A549 (cell line): Measurements from ENCODE around the gene CREB5. TPM values are rescaled to one million over a fixed set of nuclear protein-coding genes. Genes with fewer than 3 reads are reported as not detected.

Experiments
- ATAC-seq, 2 experiments: fragments of 200-7000 bp in 1 of 2; fragments of >200 bp in 1 of 2; cut with Nextera tagmentation in 1 of 2; cut with Tn5 transposase in 1 of 2; 3 replicates each; pipeline versions ENCODE4 v1.8.0 to v1.9.1; 2018 to 2020; ENCODE audit warnings: mild to moderate bottlenecking in 1 of 2, moderate library complexity in 1 of 2
- CTCF ChIA-PET: fragments of 300-600 bp; sonication (Branson Sonifier 250); formaldehyde crosslinking; extraction: SDS; loops from one replicate; lab custom pipeline; 2021; ENCODE audit warnings: antibody characterized with exemption, inconsistent platforms; lab: Yijun Ruan, JAX
- POLR2A ChIA-PET: fragments of 350-600 bp; formaldehyde crosslinking; extraction: SDS; loops from one replicate; lab custom pipeline; 2021; ENCODE audit warnings: antibody characterized with exemption, inconsistent platforms; lab: Yijun Ruan, JAX
- DNase-seq, 2 experiments: peaks; one replicate each; pipeline versions ENCODE4 v3.0.0 to v3.0.0-alpha.2; 2011 to 2016; ENCODE audit warnings: low read depth in 1 of 2, low spot score in 1 of 2
- FAIRE-seq: peaks from 2 replicates; lab custom pipeline; 2011; peaks lifted over from hg19 to GRCh38; lab: Jason Lieb, UNC
- H3K27ac ChIP-seq, 2 experiments: fragments of >200 bp; sonication (Bioruptor Twin); formaldehyde crosslinking; 3 replicates each; pipeline ENCODE4 v1.5.1; 2016 to 2017
- H3K4me1 ChIP-seq: fragments of >200 bp; sonication (Bioruptor Twin); formaldehyde crosslinking; 3 replicates; pipeline ENCODE4 v1.6.1; 2016
- H3K4me2 ChIP-seq: fragments of >200 bp; sonication (Bioruptor Twin); formaldehyde crosslinking; 3 replicates; pipeline ENCODE4 v1.6.1; 2016
- H3K4me3 ChIP-seq: fragments of >200 bp; sonication (Bioruptor Twin); formaldehyde crosslinking; 3 replicates; pipeline ENCODE4 v1.5.1; 2016
- H3K9me3 ChIP-seq: fragments of >200 bp; sonication (Bioruptor Twin); formaldehyde crosslinking; 3 replicates; pipeline ENCODE4 v1.6.1; 2016
- CBX8 ChIP-seq: fragments of 200-600 bp; sonication (generic); IDR thresholded peaks from 2 replicates; pipeline ENCODE4 v1.6.1; 2016
- CHD2 ChIP-seq: fragments of 150-350 bp; IDR thresholded peaks from 2 replicates; pipeline ENCODE4 v1.6.1; 2014; ENCODE audit warnings: low read length; ENCODE audit not compliant: partially characterized antibody
- CHD4 ChIP-seq: fragments of 200-600 bp; sonication (generic); IDR thresholded peaks from 2 replicates; pipeline ENCODE4 v1.6.1; 2016; ENCODE audit warnings: antibody characterized with exemption, mild to moderate bottlenecking, borderline replicate concordance
- EHMT2 ChIP-seq: fragments of 200-600 bp; sonication (generic); IDR thresholded peaks from 2 replicates; pipeline ENCODE4 v1.6.1; 2016; ENCODE audit warnings: antibody characterized with exemption, low read depth, mild to moderate bottlenecking, moderate library complexity
- FOSB ChIP-seq: fragments of 250-450 bp; sonication (Bioruptor Pico); IDR thresholded peaks from 2 replicates; pipeline ENCODE4 v1.5.0; 2020; ENCODE audit warnings: mild to moderate bottlenecking, moderate library complexity
- FOSL2 ChIP-seq, 2 experiments: fragments of 450-650 bp in 1 of 2; fragments of >200 bp in 1 of 2; sonication (Bioruptor Twin) in 1 of 2; formaldehyde crosslinking; IDR thresholded peaks; 2 replicates each; pipeline versions ENCODE4 v1.5.0 to v1.6.1; 2016 to 2020; ENCODE audit warnings: mild to moderate bottlenecking in 1 of 2, moderate library complexity in 1 of 2
- FOXS1 ChIP-seq: fragments of 250-450 bp; sonication (Bioruptor Pico); IDR thresholded peaks from 2 replicates; pipeline ENCODE4 v1.5.0; 2020; ENCODE audit warnings: mild to moderate bottlenecking, moderate library complexity
- HEYL ChIP-seq: fragments of 250-450 bp; sonication (Bioruptor Pico); IDR thresholded peaks from 2 replicates; pipeline ENCODE4 v1.8.0; 2021; ENCODE audit warnings: mild to moderate bottlenecking, moderate library complexity
- HOXB13 ChIP-seq: fragments of 250-450 bp; sonication (Bioruptor Pico); IDR thresholded peaks from 2 replicates; pipeline ENCODE4 v1.5.0; 2020; ENCODE audit warnings: low read depth, mild to moderate bottlenecking, moderate library complexity
- JUNB ChIP-seq: fragments of >200 bp; sonication (Bioruptor Twin); formaldehyde crosslinking; IDR thresholded peaks from 2 replicates; pipeline ENCODE4 v1.6.1; 2016
- NR3C1 ChIP-seq: fragments of >200 bp; sonication (Bioruptor Twin); formaldehyde crosslinking; IDR thresholded peaks from 3 replicates; pipeline ENCODE4 v1.6.1; 2017
- PHF8 ChIP-seq: fragments of 200-600 bp; sonication (generic); IDR thresholded peaks from 2 replicates; pipeline ENCODE4 v1.6.1; 2016; ENCODE audit warnings: low read depth, mild to moderate bottlenecking, antibody characterized with exemption, moderate library complexity, borderline replicate concordance
- POLR2A ChIP-seq: IDR thresholded peaks from 2 replicates; pipeline ENCODE4 v1.6.1; 2012; ENCODE audit warnings: mild to moderate bottlenecking, low read length
- POLR2AphosphoS2 ChIP-seq: conservative IDR thresholded peaks from 2 replicates; pipeline ENCODE4 v1.6.1; 2012; ENCODE audit warnings: low read length, improper control_type of control experiment, inconsistent platforms
- SREBF2 ChIP-seq: fragments of 450-650 bp; IDR thresholded peaks from 2 replicates; pipeline ENCODE4 v1.6.1; 2014; ENCODE audit warnings: mild to moderate bottlenecking, moderate library complexity
- TFCP2L1 ChIP-seq: fragments of 250-450 bp; sonication (Bioruptor Pico); IDR thresholded peaks from 2 replicates; pipeline ENCODE4 v1.5.0; 2021; ENCODE audit warnings: mild to moderate bottlenecking
- TP53 ChIP-seq: fragments of 250-450 bp; sonication (Bioruptor Pico); IDR thresholded peaks from 2 replicates; pipeline ENCODE4 v1.5.0; 2021; ENCODE audit warnings: mild to moderate bottlenecking, moderate library complexity
- USF2 ChIP-seq: fragments of 450-650 bp; IDR thresholded peaks from 2 replicates; pipeline ENCODE4 v1.6.1; 2014; ENCODE audit warnings: antibody characterized with exemption
- ZC3H11A ChIP-seq: fragments of 450-650 bp; IDR thresholded peaks from 2 replicates; pipeline ENCODE4 v1.6.1; 2014; ENCODE audit warnings: antibody characterized with exemption, mild to moderate bottlenecking
- WGBS: methylation state at CpG from one replicate; pipeline ENCODE4 v1.1.6; 2017; ENCODE audit errors: missing lambda C conversion rate; 5-methylcytosine and 5-hydroxymethylcytosine counted together
- polyA plus RNA-seq, 4 experiments: library from polyadenylated mRNA; depleted of rRNA in 3 of 4; stranded (reverse); fragments of >200 nt; fragmentation: RNase III in 1 of 4; extraction: RNeasy Plus Mini Kit Qiagen cat#74134 plus additional on column Dnase treatment in 1 of 4; gene quantifications; 2 replicates in 3 of 4; 3 replicates in 1 of 4; pipeline ENCODE4 v1.2.3, GENCODE V29; 2011 to 2017
- TF ChIP-seq, protein P1 (sequence below): IDR thresholded peaks from 2 replicates; pipeline ENCODE4 v1.6.1; 2012
- TF ChIP-seq, protein P2 (sequence below): fragments of 250-450 bp; sonication (Bioruptor Pico); IDR thresholded peaks from 2 replicates; pipeline ENCODE4 v1.5.0; 2021; ENCODE audit warnings: mild to moderate bottlenecking, moderate library complexity, borderline replicate concordance
- TF ChIP-seq, protein P3 (sequence below): IDR thresholded peaks from 2 replicates; pipeline ENCODE4 v1.6.1; 2012

The CREB5 gene
- polyA plus RNA-seq, 2 of the 4 experiments (the other 2 are of a cell fraction), result 0.61 to 1.5 TPM

GRCh38 chr7:28498636-28499035 is 86.3 kb downstream of the CREB5 start:
- TF ChIP-seq POLR2AphosphoS2, result no peak
- no peak for TF ChIP-seq HOXB13 (CRISPR knock-in tag)
- TF ChIP-seq TP53 (CRISPR knock-in tag), result no peak
- no peak for TF ChIP-seq CHD4
- no peak for TF ChIP-seq CHD2
- TF ChIP-seq HEYL (CRISPR knock-in tag), result no peak
- no peak for TF ChIP-seq FOXS1 (CRISPR knock-in tag)
- TF ChIP-seq, all 56 proteins: peak for 0
- no peak overlapping the region for H3K27ac ChIP-seq
- H3K4me2 ChIP-seq, result no peak overlapping the region
- no peak overlapping the region for H3K4me3 ChIP-seq
- ChIA-PET CTCF (no interaction called here), POLR2A (no interaction called here)
- no peak for ATAC-seq
- H3K9me3 ChIP-seq, result no peaks in the 10 kb centered on the region
- no peaks in the 10 kb centered on the region for H3K4me1 ChIP-seq
- 31% methylated on average over 4 of the region's 4 CpGs for WGBS
- DNase-seq, result no peak
- FAIRE-seq, result no peak

GRCh38 chr7:28500138-28500537 is 87.8 kb downstream of the CREB5 start:
- TF ChIP-seq, protein P1, sequence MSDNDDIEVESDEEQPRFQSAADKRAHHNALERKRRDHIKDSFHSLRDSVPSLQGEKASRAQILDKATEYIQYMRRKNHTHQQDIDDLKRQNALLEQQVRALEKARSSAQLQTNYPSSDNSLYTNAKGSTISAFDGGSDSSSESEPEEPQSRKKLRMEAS, result no peak
- FAIRE-seq (no peak), DNase-seq (no peak), ATAC-seq (no peak)
- Histone ChIP-seq H3K4me3 (no peak overlapping the region), H3K4me1 (no peaks in the 10 kb centered on the region), H3K9me3 (no peaks in the 10 kb centered on the region), H3K27ac (no peak overlapping the region), H3K4me2 (no peak overlapping the region)
- 36% methylated on average over 5 of the region's 5 CpGs for WGBS
- POLR2A ChIA-PET, result no interaction called here
- CTCF ChIA-PET, result no interaction called here

DNA sequence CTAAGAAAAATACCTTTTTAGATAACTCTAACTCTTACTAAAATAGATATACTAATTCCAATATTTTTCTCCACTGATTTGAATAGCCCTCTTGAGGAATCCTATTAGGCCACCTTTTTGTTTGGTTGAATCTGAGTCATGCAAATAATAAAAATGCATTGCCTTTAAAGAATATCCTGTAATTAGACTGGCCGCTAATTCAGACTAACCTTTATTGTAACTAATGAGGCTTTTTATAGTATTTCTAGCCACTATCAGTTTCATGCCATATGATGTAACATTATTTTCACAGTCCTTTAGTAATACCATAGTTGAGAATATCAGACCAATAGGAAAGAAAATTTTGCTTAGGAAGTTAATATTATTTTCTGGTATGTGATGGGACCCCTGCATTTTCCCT is 90.1 kb downstream of the CREB5 start:
- ATAC-seq, result no peak
- Histone ChIP-seq H3K27ac (no peak overlapping the region), H3K4me3 (no peak overlapping the region), H3K4me1 (no peaks in the 10 kb centered on the region), H3K9me3 (no peaks in the 10 kb centered on the region), H3K4me2 (no peak overlapping the region)
- ChIA-PET POLR2A (no interaction called here), CTCF (no interaction called here)
- no peak for DNase-seq
- FAIRE-seq, result no peak
- WGBS, result 66% methylated on average over 1 of the region's 1 CpG
- TF ChIP-seq CBX8 (no peak), FOSB (no peak), EHMT2 (no peak), NR3C1 (no peak), TP53 (CRISPR knock-in tag) (no peak), FOSL2 (IDR thresholded peaks at IDR 0.05) (no peak), FOSL2 (CRISPR knock-in tag; IDR thresholded peaks at IDR 0.05) (no peak), USF2 (no peak), SREBF2 (no peak), POLR2A (no peak), ZC3H11A (no peak), TFCP2L1 (CRISPR knock-in tag) (no peak), PHF8 (no peak), JUNB (no peak), CHD2 (no peak)
- TF ChIP-seq, protein P2, sequence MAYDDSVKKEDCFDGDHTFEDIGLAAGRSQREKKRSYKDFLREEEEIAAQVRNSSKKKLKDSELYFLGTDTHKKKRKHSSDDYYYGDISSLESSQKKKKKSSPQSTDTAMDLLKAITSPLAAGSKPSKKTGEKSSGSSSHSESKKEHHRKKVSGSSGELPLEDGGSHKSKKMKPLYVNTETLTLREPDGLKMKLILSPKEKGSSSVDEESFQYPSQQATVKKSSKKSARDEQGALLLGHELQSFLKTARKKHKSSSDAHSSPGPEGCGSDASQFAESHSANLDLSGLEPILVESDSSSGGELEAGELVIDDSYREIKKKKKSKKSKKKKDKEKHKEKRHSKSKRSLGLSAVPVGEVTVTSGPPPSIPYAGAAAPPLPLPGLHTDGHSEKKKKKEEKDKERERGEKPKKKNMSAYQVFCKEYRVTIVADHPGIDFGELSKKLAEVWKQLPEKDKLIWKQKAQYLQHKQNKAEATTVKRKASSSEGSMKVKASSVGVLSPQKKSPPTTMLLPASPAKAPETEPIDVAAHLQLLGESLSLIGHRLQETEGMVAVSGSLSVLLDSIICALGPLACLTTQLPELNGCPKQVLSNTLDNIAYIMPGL (CRISPR knock-in tag), result no peak
- TF ChIP-seq, protein P3, sequence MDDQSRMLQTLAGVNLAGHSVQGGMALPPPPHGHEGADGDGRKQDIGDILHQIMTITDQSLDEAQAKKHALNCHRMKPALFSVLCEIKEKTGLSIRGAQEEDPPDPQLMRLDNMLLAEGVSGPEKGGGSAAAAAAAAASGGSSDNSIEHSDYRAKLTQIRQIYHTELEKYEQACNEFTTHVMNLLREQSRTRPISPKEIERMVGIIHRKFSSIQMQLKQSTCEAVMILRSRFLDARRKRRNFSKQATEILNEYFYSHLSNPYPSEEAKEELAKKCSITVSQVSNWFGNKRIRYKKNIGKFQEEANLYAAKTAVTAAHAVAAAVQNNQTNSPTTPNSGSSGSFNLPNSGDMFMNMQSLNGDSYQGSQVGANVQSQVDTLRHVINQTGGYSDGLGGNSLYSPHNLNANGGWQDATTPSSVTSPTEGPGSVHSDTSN, result no peak
- TF ChIP-seq, all 56 proteins: peak for 0
